Spinal cord (tissue), 10 donors: ENCODE measurements around the gene MEST. TPM values are rescaled to one million over a fixed set of nuclear protein-coding genes. Genes with fewer than 3 reads are reported as not detected.
"Not testable (repeated sequence)": the region's sequence is repeated elsewhere in the genome, so short reads cannot be mapped to it uniquely, and the experiment has no call there.

Source experiments
- DNase-seq, 6 donors: peaks; one replicate each; pipeline versions ENCODE4 v3.0.0 to v3.0.0-alpha.2; 2013 to 2015; ENCODE audit warnings: low spot score in 6 of 6, low read depth in 4 of 6
- H3K27ac ChIP-seq: one replicate; pipeline ENCODE4 v1.5.1; 2013; ENCODE audit warnings: low read depth, low read length, control low read depth
- H3K27me3 ChIP-seq: one replicate; pipeline ENCODE4 v1.6.1; 2013; ENCODE audit warnings: low read length; ENCODE audit not compliant: control insufficient read depth, insufficient read depth
- H3K36me3 ChIP-seq: one replicate; pipeline ENCODE4 v1.6.1; 2013; ENCODE audit warnings: low read length; ENCODE audit not compliant: control insufficient read depth, insufficient read depth
- H3K4me1 ChIP-seq: one replicate; pipeline ENCODE4 v1.6.1; 2013; ENCODE audit warnings: low read length; ENCODE audit not compliant: control insufficient read depth, insufficient read depth
- H3K4me3 ChIP-seq: one replicate; pipeline ENCODE4 v1.5.1; 2013; ENCODE audit warnings: low read depth, low read length, control low read depth
- H3K9me3 ChIP-seq: one replicate; pipeline ENCODE4 v1.6.1; 2013; ENCODE audit warnings: low read length; ENCODE audit not compliant: control insufficient read depth, insufficient read depth
- WGBS: methylation state at CpG from one replicate; pipeline ENCODE4 v1.1.5; 2013; ENCODE audit warnings: missing lambda C conversion rate; ENCODE audit not compliant: insufficient coverage; 5-methylcytosine and 5-hydroxymethylcytosine counted together
- long read RNA-seq, 4 donors: transcript quantifications; one replicate each; lab custom pipeline, GENCODE V29; 2026
- polyA plus RNA-seq, 2 donors: library from polyadenylated mRNA; unstranded; fragments of 120-200 nt; gene quantifications; one replicate each; pipeline ENCODE4 v1.2.1, GENCODE V29; 2013; ENCODE audit not compliant: insufficient read length in 2 of 2
- total RNA-seq, 2 donors: library from RNA; depleted of rRNA in 1 of 2; stranded (reverse); fragments of 120-200 nt in 1 of 2; fragments of >200 nt in 1 of 2; gene quantifications; one replicate each; pipeline versions ENCODE4 v1.2.3 to v1.2.4, GENCODE V29; 2013 to 2014
- donor health status: healthy.

Gene MEST, protein sequence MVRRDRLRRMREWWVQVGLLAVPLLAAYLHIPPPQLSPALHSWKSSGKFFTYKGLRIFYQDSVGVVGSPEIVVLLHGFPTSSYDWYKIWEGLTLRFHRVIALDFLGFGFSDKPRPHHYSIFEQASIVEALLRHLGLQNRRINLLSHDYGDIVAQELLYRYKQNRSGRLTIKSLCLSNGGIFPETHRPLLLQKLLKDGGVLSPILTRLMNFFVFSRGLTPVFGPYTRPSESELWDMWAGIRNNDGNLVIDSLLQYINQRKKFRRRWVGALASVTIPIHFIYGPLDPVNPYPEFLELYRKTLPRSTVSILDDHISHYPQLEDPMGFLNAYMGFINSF
- 100 to 1,000 TPM; 287 to 316 TPM for total RNA-seq
- 100 to 1,000 TPM; 186 to 189 TPM for polyA plus RNA-seq
- long read RNA-seq, donor 1, transcript MEST-201 (12 exons, 2,505 nt): major isoform, 59 of 92 reads
- long read RNA-seq, donor 1, transcript MEST-202 (12 exons, 2,443 nt): minor isoform, 9 of 92 reads
- long read RNA-seq, donor 1, partial matches to known transcripts: 13 of 92 reads
- long read RNA-seq, donor 1, other reads (novel, unspliced or antisense): 11 of 92 reads
- long read RNA-seq, donor 2, transcript MEST-201 (12 exons, 2,505 nt): major isoform, 32 of 34 reads
- long read RNA-seq, donor 2, partial matches to known transcripts: 0 of 34 reads
- long read RNA-seq, donor 2, other reads (novel, unspliced or antisense): 0 of 34 reads
- long read RNA-seq, donor 3, transcript MEST-201 (12 exons, 2,505 nt): major isoform, 50 of 108 reads
- long read RNA-seq, donor 3, partial matches to known transcripts: 48 of 108 reads
- long read RNA-seq, donor 3, other reads (novel, unspliced or antisense): 5 of 108 reads
- long read RNA-seq, donor 4, transcript MEST-202 (12 exons, 2,443 nt): minor isoform, 29 of 161 reads
- long read RNA-seq, donor 4, transcript MEST-201 (12 exons, 2,505 nt): major isoform, 85 of 161 reads
- long read RNA-seq, donor 4, partial matches to known transcripts: 32 of 161 reads
- long read RNA-seq, donor 4, other reads (novel, unspliced or antisense): 13 of 161 reads

DNA sequence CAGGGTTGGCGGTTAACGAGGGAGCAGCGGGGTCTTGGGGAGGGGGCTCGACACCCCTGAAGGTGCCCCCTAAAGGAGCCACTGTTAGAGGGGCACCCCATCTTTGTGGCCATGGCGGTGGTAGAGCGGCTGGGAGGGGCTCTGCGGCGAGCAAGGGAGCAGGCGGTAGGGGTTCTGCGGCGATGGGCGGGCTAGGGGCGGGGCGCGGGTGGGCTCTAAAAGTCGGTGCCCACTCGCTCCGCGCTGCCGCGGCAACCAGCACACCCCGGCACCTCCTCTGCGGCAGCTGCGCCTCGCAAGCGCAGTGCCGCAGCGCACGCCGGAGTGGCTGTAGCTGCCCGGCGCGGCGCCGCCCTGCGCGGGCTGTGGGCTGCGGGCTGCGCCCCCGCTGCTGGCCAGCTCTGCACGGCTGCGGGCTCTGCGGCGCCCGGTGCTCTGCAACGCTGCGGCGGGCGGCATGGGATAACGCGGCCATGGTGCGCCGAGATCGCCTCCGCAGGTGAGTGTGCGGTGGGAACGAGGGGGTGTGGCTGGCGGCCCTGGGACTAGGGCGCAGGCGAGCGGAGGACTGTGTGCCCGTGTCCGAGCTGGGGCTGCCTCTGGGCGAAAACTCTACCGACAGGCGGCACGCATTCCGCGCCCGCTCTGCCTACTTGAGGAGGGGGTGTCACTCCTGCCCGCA, at the start of gene MEST:
TSS of gene MEST (plus strand) at position 245 of the 682 bp plus-strand sequence. CDS start at position 474, 229 bp downstream.
- H3K36me3 ChIP-seq: peaks cover 14% of the 10 kb centered on the region
- H3K27ac ChIP-seq: peak within 1 kb of the TSS; percentile 95
- H3K4me3 ChIP-seq: peak within 1 kb of the TSS; percentile 59
- no peaks in the 10 kb centered on the region for H3K27me3 ChIP-seq
- 38% methylated on average over 71 of the region's 71 CpGs for WGBS
- no peaks in the 10 kb centered on the region for H3K9me3 ChIP-seq
- peaks cover 19% of the 10 kb centered on the region for H3K4me1 ChIP-seq
- DNase-seq: peak in 2 of 6 donors; percentile 86 to 93

DNA sequence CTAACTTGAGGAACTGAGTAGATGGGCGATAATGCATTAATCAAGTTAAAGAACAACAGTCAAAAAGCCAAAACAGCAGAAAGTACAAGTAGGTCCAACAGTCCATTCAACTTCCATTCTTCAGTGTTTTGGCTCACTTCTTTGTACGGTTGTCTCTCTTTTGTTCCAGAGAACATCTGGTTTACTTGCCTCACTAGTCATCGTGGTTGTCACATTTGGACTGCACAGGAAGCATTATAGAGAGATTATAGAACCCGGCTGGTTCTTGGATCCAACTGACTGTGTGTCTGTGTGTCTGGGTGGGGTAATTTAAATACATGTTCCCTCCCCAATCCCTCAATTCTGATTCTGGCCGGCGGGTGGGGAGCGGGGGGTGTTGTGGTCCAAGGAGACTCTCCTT, 49.3 kb upstream of the MEST start:
- no peaks in the 10 kb centered on the region for H3K27me3 ChIP-seq
- H3K27ac ChIP-seq: no peak overlapping the region
- peaks cover 25% of the 10 kb centered on the region for H3K4me1 ChIP-seq
- 62% methylated on average over 2 of the region's 7 CpGs for WGBS
- H3K9me3 ChIP-seq: peaks cover under 1% of the 10 kb centered on the region
- no peak overlapping the region for H3K4me3 ChIP-seq
- DNase-seq: no peak
- no peaks in the 10 kb centered on the region for H3K36me3 ChIP-seq

DNA sequence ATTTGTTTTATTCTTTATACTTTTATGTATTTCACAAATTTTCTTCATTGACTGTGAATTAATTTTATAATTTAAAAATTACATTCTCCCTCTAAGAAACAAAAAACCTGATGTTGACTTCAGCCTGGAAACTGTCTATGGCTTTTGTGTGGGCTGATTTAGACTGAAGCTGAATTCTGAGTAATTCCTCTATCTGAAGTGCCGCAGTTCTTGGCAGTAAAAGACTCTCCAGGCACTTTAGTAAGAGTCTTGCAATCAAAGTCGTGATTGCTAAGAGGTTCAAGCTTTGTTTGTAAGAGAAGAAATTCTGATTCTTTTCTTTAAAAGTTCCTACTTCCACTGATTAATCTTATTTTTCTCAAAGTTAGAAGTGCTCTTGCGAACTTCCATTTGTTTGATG, 47.7 kb upstream of the MEST start:
- no peaks in the 10 kb centered on the region for H3K36me3 ChIP-seq
- 10% methylated on average over 1 of the region's 3 CpGs for WGBS
- H3K27me3 ChIP-seq: no peaks in the 10 kb centered on the region
- peaks cover 25% of the 10 kb centered on the region for H3K4me1 ChIP-seq
- no peak overlapping the region for H3K4me3 ChIP-seq
- H3K9me3 ChIP-seq: peaks cover 2% of the 10 kb centered on the region
- H3K27ac ChIP-seq: peak overlapping the region; percentile 79
- peak in 2 of 6 donors; percentile 55 to 62 for DNase-seq

- Histone ChIP-seq H3K4me1 (peaks cover 24% of the 10 kb centered on the region), H3K4me3 (no peak overlapping the region), H3K27me3 (no peaks in the 10 kb centered on the region), H3K27ac (peak overlapping the region; percentile 79), H3K36me3 (no peaks in the 10 kb centered on the region), H3K9me3 (peaks cover 2% of the 10 kb centered on the region)
- DNase-seq: no peak
- WGBS: 96% methylated on average over 5 of the region's 5 CpGs
Measured at GRCh38 chr7:130444751-130445407, 47.0 kb upstream of the MEST start.

DNA sequence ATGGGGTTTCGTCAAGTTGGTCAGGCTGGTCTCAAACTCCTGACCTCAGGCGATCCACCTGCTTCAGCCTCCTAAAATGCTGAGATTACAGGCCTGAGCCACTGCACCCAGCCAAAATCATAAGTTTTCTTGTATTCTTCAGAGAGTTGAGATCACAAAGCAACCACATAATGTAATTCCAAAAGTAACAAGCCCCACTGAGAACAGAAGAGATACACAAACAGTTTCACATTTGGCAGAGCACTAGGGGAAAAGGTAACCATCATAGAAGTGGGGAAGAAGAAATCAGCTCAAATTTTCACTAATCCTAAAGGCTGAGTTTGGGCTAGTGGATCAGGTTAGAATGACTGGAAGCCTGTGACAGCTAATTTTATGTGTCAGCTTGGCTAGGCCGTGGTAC, 45.6 kb upstream of the MEST start:
- Histone ChIP-seq H3K9me3 (peaks cover 2% of the 10 kb centered on the region), H3K27me3 (no peaks in the 10 kb centered on the region), H3K27ac (peak overlapping the region; percentile 35), H3K36me3 (no peaks in the 10 kb centered on the region), H3K4me1 (peaks cover 17% of the 10 kb centered on the region), H3K4me3 (no peak overlapping the region)
- peak in 1 of 6 donors; percentile 35 for DNase-seq
- WGBS: no CpG with 5 or more reads among the region's 3 CpGs

DNA sequence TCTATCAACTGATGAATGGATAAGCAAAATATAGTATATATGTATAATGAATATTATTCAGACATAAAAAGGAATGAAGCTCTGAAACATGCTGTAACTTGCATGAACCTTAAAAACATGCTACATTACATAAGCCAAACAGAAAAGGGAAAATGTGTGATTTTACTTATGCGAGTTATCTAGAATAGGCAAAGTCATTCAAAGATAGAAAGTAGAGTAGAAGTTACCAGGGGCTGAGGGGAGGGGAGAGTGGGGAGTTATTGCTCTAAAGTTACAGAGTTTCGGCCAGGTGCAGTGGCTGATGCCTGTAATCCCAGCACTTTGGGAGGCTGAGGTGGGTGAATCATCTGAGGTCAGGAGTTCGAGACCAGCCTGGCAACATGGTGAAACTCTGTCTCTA, 40.5 kb upstream of the MEST start:
- H3K9me3 ChIP-seq, DNase-seq, H3K4me1 ChIP-seq, H3K36me3 ChIP-seq, H3K4me3 ChIP-seq, H3K27me3 ChIP-seq, H3K27ac ChIP-seq: not testable (repeated sequence)
- WGBS: 95% methylated on average over 2 of the region's 3 CpGs

- WGBS: 85% methylated on average over 2 of the region's 3 CpGs
- no peak overlapping the region for H3K27ac ChIP-seq
- no peaks in the 10 kb centered on the region for H3K36me3 ChIP-seq
- H3K4me3 ChIP-seq: no peak overlapping the region
- H3K4me1 ChIP-seq: no peaks in the 10 kb centered on the region
- H3K27me3 ChIP-seq: no peaks in the 10 kb centered on the region
- DNase-seq: peak in 1 of 6 donors; percentile 61
- H3K9me3 ChIP-seq: no peaks in the 10 kb centered on the region
Measured at GRCh38 chr7:130452951-130453350, 38.9 kb upstream of the MEST start.

GRCh38 chr7:130454959-130455358, 36.9 kb upstream of the MEST start:
- Histone ChIP-seq H3K4me3 (no peak overlapping the region), H3K27ac (no peak overlapping the region), H3K9me3 (peaks cover 6% of the 10 kb centered on the region), H3K27me3 (no peaks in the 10 kb centered on the region), H3K4me1 (no peaks in the 10 kb centered on the region), H3K36me3 (no peaks in the 10 kb centered on the region)
- no peak for DNase-seq
- no CpG with 5 or more reads among the region's 2 CpGs for WGBS

- Histone ChIP-seq H3K4me3 (no peak overlapping the region), H3K36me3 (no peaks in the 10 kb centered on the region), H3K27ac (no peak overlapping the region), H3K4me1 (no peaks in the 10 kb centered on the region), H3K9me3 (peaks cover 6% of the 10 kb centered on the region), H3K27me3 (no peaks in the 10 kb centered on the region)
- no peak for DNase-seq
- WGBS: no CpG with 5 or more reads among the region's 2 CpGs
Measured at GRCh38 chr7:130458257-130458656, 33.6 kb upstream of the MEST start.
